Fibroblast of the conjunctiva (primary cell): ENCODE measurements around the gene KCNK4.

ENCODE experiments used
- DNase-seq: peaks from one replicate; pipeline ENCODE4 v3.0.0-alpha.2; 2010; ENCODE audit warnings: low read depth

KCNK4 gene

DNA sequence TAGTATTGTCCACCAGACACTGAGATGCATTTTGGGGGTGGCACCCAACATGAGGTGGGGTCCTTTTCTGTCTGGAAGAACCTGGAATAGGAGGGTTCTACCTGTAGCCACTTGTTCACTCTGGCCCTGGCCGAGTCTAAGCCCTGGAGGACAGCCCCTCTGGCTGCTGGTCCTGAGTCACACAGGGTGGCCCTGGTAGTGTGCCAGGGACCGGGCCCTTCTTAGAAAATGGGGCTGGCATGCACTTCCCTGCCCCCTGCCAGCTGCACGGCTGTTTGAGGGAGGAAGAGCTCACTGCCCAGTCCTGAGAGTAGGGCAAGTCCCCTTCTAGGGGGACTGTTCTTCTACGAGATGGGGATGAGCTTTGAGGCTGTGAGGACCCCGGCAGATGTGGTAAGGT lies 37.6 kb upstream of the KCNK4 start:
- no peak for DNase-seq

DNA sequence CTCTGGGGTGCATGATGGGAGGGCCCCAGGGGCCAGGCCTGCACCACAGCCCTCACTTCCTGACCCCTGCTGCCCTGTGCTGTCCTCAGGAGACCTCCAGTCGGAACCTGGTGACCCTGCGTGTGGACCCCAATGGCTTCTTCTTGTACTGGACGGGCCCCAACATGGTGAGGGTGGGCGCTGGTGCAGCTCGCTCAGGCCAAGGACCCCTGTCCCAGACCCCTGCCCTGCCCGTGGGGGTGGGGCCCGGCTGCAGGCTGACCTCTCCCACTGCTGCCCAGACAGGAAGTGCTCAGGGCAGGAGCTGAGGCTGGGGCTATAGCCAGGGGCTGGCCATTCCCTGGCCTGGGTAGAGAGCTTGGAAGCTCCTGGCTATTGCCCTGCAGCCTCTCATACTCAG lies 36.8 kb upstream of the KCNK4 start:
- no peak for DNase-seq

DNA sequence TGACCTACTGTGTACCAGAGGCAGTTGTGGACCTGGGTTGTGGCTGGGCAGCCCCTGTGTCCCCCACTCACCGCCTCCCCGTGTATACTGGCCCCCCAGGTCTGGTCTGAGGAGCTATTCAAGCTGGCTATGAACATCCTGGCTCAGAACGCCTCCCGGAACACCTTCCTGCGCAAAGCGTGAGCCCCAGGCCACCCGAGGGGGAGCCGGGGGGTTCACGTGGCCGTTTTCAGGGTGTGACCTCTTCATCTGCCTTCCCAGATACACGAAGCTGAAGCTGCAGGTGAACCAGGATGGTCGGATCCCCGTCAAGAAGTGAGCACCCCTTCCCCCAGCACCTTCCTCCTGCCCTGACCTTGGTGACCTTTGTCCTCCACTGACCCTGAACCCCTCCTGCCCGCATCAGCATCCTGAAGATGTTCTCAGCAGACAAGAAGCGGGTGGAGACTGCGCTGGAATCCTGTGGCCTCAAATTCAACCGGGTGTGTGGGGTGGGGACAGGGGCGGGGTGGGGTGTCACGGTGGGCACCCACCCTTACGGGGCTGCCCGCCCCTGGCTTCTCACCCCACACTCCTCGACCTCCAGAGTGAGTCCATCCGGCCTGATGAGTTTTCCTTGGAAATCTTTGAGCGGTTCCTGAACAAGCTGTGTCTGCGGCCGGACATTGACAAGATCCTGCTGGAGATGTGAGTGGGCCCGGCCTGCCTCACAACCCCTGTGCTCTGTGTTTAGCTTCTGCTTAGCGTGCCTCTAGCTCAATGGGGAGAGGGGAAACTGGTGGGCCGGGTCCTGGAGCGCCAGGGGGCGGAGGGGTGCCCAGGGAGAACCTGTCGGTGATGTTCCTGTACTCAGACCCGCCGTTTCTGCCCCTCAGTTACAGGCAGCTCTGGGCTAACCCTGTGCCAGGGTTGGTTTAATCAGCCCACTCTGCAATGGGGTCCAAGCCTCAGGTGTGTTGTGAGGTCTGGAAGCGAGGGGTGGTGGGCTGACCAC lies 35.7 kb upstream of the KCNK4 start:
- no peak for DNase-seq

DNA sequence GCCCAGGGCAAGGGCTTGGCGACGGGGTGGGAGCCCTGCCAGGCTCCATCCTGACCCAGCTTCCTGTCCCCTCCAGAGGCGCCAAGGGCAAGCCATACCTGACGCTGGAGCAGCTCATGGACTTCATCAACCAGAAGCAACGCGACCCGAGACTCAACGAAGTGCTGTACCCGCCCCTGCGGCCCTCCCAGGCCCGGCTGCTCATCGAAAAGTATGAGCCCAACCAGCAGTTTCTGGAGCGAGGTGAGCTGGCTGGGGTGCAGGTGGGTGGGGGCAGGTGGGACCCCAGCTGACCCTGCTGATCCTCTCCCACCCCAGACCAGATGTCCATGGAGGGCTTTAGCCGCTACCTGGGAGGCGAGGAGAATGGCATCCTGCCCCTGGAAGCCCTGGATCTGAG lies 34.8 kb upstream of the KCNK4 start:
- no peak for DNase-seq

DNA sequence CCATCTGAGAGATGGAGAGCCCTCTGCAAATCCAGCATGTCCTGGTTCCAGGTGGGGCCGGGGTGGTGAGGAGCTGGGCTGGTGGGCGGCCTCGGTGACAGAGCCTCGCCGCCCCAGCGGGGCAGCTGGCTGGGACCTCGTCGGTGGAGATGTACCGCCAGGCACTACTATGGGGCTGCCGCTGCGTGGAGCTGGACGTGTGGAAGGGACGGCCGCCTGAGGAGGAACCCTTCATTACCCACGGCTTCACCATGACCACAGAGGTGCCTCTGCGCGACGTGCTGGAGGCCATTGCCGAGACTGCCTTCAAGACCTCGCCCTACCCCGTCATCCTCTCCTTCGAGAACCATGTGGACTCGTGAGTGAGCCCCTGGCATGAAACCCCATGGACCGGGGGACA lies 32.7 kb upstream of the KCNK4 start:
- no peak for DNase-seq

DNA sequence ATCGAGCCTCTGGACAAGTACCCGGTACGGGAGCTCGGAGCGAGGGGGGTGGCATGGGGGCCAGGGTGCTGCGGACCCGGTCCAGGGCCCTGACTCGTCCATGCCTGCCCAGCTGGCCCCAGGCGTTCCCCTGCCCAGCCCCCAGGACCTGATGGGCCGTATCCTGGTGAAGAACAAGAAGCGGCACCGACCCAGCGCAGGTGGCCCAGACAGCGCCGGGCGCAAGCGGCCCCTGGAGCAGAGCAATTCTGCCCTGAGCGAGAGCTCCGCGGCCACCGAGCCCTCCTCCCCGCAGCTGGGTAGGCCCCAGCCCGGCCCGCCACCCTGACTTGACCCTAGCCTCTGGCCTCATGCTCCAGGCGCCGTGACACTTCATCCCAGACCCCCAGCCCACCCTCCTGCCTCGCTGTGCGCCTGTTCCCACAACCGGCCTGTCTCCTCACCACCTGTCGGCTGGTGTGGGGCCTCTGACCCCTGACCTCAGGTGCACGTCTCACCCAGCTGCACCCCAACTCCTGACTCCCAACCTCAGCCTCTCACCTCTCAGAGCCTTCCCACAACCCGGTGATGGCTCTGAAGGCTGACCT lies 32.1 kb upstream of the KCNK4 start:
- DNase-seq, result no peak

GRCh38 chr11:64259533-64260067 lies 31.5 kb upstream of the KCNK4 start:
- DNase-seq, result no peak

- no peak for DNase-seq
These were observed 30.9 kb upstream of the KCNK4 start for GRCh38 chr11:64260147-64260708.

DNA sequence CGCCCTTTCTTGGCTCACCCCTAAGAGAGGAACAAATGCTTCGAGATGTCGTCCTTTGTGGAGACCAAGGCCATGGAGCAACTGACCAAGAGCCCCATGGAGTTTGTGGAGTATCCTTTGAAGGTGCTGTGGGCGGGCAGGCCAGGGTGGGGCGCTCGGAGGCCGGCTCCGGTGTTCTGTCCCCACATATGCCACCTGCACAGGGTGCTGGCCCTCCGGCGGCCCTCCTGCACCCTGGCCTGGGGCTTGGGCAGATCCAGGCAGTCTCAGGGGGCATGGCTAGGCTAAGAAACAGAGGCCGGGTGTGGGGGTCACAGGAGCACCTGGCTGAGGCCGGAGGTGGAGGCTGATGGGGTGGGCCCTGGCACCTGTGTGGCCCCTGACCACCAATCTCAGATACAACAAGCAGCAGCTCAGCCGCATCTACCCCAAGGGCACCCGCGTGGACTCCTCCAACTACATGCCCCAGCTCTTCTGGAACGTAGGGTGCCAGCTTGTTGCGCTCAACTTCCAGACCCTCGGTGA lies 29.5 kb upstream of the KCNK4 start:
- no peak for DNase-seq

DNA sequence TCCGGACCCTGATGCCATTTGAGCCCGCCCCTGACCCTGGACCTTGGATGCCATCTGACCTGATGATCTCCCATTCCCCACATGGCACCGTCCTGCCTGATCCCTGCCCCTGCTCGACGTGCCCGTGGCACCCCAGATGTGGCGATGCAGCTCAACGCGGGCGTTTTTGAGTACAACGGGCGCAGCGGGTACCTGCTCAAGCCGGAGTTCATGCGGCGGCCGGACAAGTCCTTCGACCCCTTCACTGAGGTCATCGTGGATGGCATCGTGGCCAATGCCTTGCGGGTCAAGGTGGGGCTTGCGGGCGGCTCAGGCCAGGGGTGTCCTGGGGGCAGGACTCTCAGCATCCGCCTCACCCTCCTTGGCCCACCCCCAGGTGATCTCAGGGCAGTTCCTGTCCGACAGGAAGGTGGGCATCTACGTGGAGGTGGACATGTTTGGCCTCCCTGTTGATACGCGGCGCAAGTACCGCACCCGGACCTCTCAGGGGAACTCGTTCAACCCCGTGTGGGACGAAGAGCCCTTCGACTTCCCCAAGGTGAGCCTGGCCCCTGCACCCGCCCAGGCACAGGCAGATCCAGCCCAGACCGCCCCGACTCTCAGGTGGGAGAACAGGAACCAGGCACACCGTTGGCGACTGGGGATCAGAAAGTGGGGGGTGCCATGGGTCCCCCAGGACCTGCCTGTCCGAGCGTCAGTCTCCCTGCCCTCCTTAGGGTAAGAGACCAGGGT lies 28.7 kb upstream of the KCNK4 start:
- no peak for DNase-seq

DNA sequence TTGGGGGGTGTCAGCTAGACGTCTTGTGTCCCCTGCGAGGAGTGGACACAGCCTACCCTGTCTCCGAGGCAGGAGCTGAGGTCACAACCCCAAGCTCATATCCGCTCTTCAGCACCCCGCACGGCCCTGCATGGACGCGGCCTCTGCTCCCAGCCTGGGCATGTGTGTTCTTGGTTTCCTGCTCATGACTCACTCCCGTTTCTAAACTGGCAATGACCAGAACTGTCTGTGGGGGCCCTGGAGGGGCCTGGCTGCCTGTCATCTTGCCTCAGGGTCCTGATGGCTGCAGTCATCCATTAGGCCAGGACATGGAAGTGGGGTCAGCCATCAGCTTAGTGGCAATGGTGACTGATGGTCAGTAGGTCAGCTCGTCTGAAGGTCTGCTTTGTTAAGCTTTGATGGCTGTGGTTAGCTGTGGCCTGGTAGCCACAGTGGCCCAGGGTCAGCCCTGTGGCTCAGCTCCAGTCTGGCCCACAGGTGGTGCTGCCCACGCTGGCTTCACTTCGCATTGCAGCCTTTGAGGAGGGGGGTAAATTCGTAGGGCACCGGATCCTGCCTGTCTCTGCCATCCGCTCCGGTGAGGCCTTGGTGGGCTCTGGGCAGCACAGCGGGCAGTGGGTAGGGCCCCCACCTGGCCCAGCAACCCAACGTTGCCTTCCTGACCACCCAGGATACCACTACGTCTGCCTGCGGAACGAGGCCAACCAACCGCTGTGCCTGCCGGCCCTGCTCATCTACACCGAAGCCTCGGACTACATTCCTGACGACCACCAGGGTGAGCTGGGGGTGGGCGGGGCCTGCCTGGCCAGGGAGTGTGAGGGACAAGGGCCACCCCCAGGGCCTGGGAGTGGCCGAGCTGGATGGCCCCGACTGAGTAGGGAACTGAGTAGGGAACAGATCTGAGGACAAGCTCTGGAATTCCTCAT lies 27.8 kb upstream of the KCNK4 start:
- no peak for DNase-seq

DNA sequence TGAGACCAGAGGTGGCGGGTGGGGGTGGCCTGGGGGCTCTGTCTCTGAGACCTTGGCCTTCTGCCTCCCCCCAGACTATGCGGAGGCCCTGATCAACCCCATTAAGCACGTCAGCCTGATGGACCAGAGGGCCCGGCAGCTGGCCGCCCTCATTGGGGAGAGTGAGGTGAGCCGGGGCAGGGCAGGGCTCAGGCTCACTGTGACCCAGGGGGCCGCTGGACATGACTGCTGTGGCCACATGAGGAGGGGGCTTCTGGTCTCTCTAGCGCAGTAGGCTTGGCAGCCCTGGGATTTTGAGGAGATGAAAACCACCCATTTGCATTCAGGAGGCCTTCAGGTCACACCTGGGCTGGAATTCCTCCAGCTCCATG lies 27.2 kb upstream of the KCNK4 start:
- DNase-seq, result no peak

GRCh38 chr11:64264371-64264852 lies 26.7 kb upstream of the KCNK4 start:
- DNase-seq, result no peak

- no peak for DNase-seq
These were observed 25.6 kb upstream of the KCNK4 start for GRCh38 chr11:64265176-64266160.

- DNase-seq, result no peak
These were observed 24.8 kb upstream of the KCNK4 start for GRCh38 chr11:64266339-64266738.

GRCh38 chr11:64267207-64267945 lies 23.7 kb upstream of the KCNK4 start:
- DNase-seq, result no peak

GRCh38 chr11:64268025-64268892 lies 22.8 kb upstream of the KCNK4 start:
- no peak for DNase-seq
